ENCODE data around the gene ZNF350. TPM values are rescaled to one million over a fixed set of nuclear protein-coding genes. Genes with fewer than 3 reads are reported as not detected.

Gene ZNF350
- total RNA-seq, 4 donors from 2014 or later: 7.2 to 16.7 (median 9.9) TPM

GRCh38 chr19:51915324-51915867 is 71.2 kb downstream of the ZNF350 start:
- no peak for DNase-seq (ENCODE audit: low spot score in 2 of 2)
- TF ChIP-seq POLR2A (IDR thresholded peaks at IDR 0.05) (no peak), EP300 (IDR thresholded peaks at IDR 0.05) (no peak), CTCF (IDR thresholded peaks at IDR 0.05) (no peak)
- no peaks in the 10 kb centered on the region for H3K27me3 ChIP-seq
- no peaks in the 10 kb centered on the region for H3K4me1 ChIP-seq
- no peak overlapping the region for H3K4me3 ChIP-seq
- peaks cover 0 to 80% (median 18%) of the 10 kb centered on the region in 4 donors for H3K9me3 ChIP-seq
- no peak overlapping the region for H3K27ac ChIP-seq
- WGBS, 2 donors: 77 to 78% methylated on average over 5 of the region's 5 CpGs
- no peaks in the 10 kb centered on the region for H3K36me3 ChIP-seq

Other genes with a start within 250 kb of the ZNF350 start
- gene FPR1, start 235.0 kb downstream of the ZNF350 start, total RNA-seq: 10 to 100 TPM in 1 of 4 donors, 1 to 10 TPM in 3; 1.7 to 36.9 (median 6.4) TPM
- 1 to 10 TPM in 2 of 4 donors, under 1 TPM in 2; 0.66 to 4.5 (median 1.0) TPM for gene FPR2, start 225.7 kb downstream of the ZNF350 start, total RNA-seq
- gene FPR3, start 191.7 kb downstream of the ZNF350 start, total RNA-seq: 10 to 100 TPM in 1 of 4 donors, 1 to 10 TPM in 3; 2.3 to 11.7 (median 5.1) TPM
- gene ZNF577, start 98.9 kb downstream of the ZNF350 start, total RNA-seq: 10 to 100 TPM; 14.5 to 27.6 (median 21.2) TPM
- 10 to 100 TPM; 11.4 to 16.8 (median 12.1) TPM for gene ZNF649, start 81.8 kb downstream of the ZNF350 start, total RNA-seq
- gene ZNF613, start 59.4 kb downstream of the ZNF350 start, total RNA-seq: 1 to 10 TPM; 5.9 to 8.5 (median 7.5) TPM
- gene ZNF615, start 21.4 kb upstream of the ZNF350 start, total RNA-seq: 10 to 100 TPM; 15.3 to 29.6 (median 21.6) TPM
- gene ZNF614, start 41.5 kb upstream of the ZNF350 start, total RNA-seq: 1 to 10 TPM; 4.7 to 8.3 (median 6.0) TPM
- 10 to 100 TPM in 3 of 4 donors, 1 to 10 TPM in 1; 9.3 to 18.8 (median 14.2) TPM for gene ZNF432, start 62.0 kb upstream of the ZNF350 start, total RNA-seq
- 10 to 100 TPM; 12.0 to 34.8 (median 25.7) TPM for gene ZNF841, start 108.9 kb upstream of the ZNF350 start, total RNA-seq
- 10 to 100 TPM in 2 of 4 donors, 1 to 10 TPM in 2; 5.4 to 18.0 (median 8.7) TPM for gene ZNF616, start 153.1 kb upstream of the ZNF350 start, total RNA-seq
- gene ZNF836, start 184.8 kb upstream of the ZNF350 start, total RNA-seq: 10 to 100 TPM in 2 of 4 donors, 1 to 10 TPM in 2; 7.1 to 17.1 (median 9.8) TPM
- gene PPP2R1A, start 203.2 kb upstream of the ZNF350 start, total RNA-seq: 100 to 1,000 TPM; 145 to 176 (median 166) TPM